RWPE1 (cell line): ENCODE results near the gene OTOP3.

ENCODE experiments used
- CTCF ChIA-PET: fragments of 350-600 bp; sonication (Branson Sonifier 250); formaldehyde crosslinking; extraction: SDS; loops from one replicate; lab custom pipeline; 2021; lab: Yijun Ruan, JAX
- POLR2A ChIA-PET: fragments of 400-600 bp; formaldehyde crosslinking; extraction: SDS; loops from one replicate; lab custom pipeline; 2020; ENCODE audit warnings: antibody characterized with exemption; ENCODE audit not compliant: low non-redundant PET; lab: Yijun Ruan, JAX
- DNase-seq: peaks from one replicate; pipeline ENCODE4 v3.0.0; 2012; ENCODE audit warnings: low spot score
- H3K27ac ChIP-seq: fragments of 450-650 bp; 2 replicates; pipeline ENCODE4 v1.5.1; 2017
- CTCF ChIP-seq: fragments of 450-650 bp; conservative IDR thresholded peaks from 2 replicates; pipeline ENCODE4 v1.5.1; 2017; ENCODE audit warnings: low read depth, mild to moderate bottlenecking

OTOP3 gene

GRCh38 chr17:74935585-74936469 lies at the start of gene OTOP3:
TSS of gene OTOP3 (plus strand) at chr17:74935898. CDS start at chr17:74935922, 24 bp downstream.
- TF ChIP-seq CTCF: no peak
- no peak within 1 kb of the TSS for H3K27ac ChIP-seq

GRCh38 chr17:74888469-74888868 lies 47.2 kb upstream of the OTOP3 start:
- ChIA-PET CTCF (interaction anchor here (0.7 kb wide), 2 partner anchors 28 to 96 kb away, joined by 3 read pairs; no protein-coding TSS in a partner anchor), POLR2A (no interaction called here)
- TF ChIP-seq CTCF: no peak
- no peak for DNase-seq
- no peak overlapping the region for H3K27ac ChIP-seq

More at GRCh38 chr17:74935585-74936469, at the start of gene OTOP3:
- CTCF ChIA-PET: interaction anchor here (0.7 to 0.8 kb wide), 2 partner anchors 12 to 21 kb away, joined by 3 to 4 read pairs; partner anchors contain the start of gene OTOP2
- no peak for DNase-seq
- POLR2A ChIA-PET: no interaction called here

- POLR2A ChIA-PET: no interaction called here
- CTCF ChIA-PET: interaction anchor here (1.6 kb wide), 1 partner anchor 67 kb away, joined by 5 read pairs; no protein-coding TSS in a partner anchor
- no peak for DNase-seq
- no peak overlapping the region for H3K27ac ChIP-seq
- TF ChIP-seq CTCF: no peak
These were observed 45.1 kb upstream of the OTOP3 start for GRCh38 chr17:74890554-74890953.

- H3K27ac ChIP-seq: no peak overlapping the region
- no peak for DNase-seq
- ChIA-PET POLR2A (no interaction called here), CTCF (interaction anchor here (0.6 kb wide), 1 partner anchor 110 kb away, joined by 4 read pairs; no protein-coding TSS in a partner anchor)
- TF ChIP-seq CTCF: no peak
These were observed 43.5 kb upstream of the OTOP3 start for GRCh38 chr17:74892013-74892841.

GRCh38 chr17:74892974-74893911 lies 42.5 kb upstream of the OTOP3 start, which contains the start of gene FADS6:
TSS of gene FADS6 (minus strand) at chr17:74893633. CDS start at chr17:74893595, 38 bp downstream.
- no peak within 1 kb of the TSS for H3K27ac ChIP-seq
- DNase-seq: no peak
- ChIA-PET CTCF (interaction anchor here (0.7 kb wide), 1 partner anchor 25 kb away, joined by 4 read pairs; no protein-coding TSS in a partner anchor), POLR2A (no interaction called here)
- TF ChIP-seq CTCF: no peak
